ENCODE data around the gene PRAMEF15. TPM values are rescaled to one million over a fixed set of nuclear protein-coding genes. Genes with fewer than 3 reads are reported as not detected.
A peak's percentile ranks its signal among the peaks of the same experiment; 100 is the strongest.
"Not testable (repeated sequence)": the region's sequence is repeated elsewhere in the genome, so short reads cannot be mapped to it uniquely, and the experiment has no call there.

Gene PRAMEF15
- total RNA-seq, 1 donor from 2014 or later: not detected

GRCh38 chr1:13354475-13354874 is 39.1 kb downstream of the PRAMEF15 start:
- not testable (repeated sequence) for DNase-seq (ENCODE audit: low spot score); H3K27ac Mint-ChIP-seq (ENCODE audit: unreplicated experiment); H3K4me1 Mint-ChIP-seq (ENCODE audit: unreplicated experiment); H3K4me3 Mint-ChIP-seq (ENCODE audit: unreplicated experiment); H3K9me3 Mint-ChIP-seq (ENCODE audit: unreplicated experiment); H3K27me3 Mint-ChIP-seq (ENCODE audit: unreplicated experiment); H3K36me3 Mint-ChIP-seq (ENCODE audit: low read depth, unreplicated experiment)
- peak; percentile 12 for TF ChIP-seq CTCF (IDR thresholded peaks at IDR 0.05; ENCODE audit: unreplicated experiment)

GRCh38 chr1:13356774-13357173 is 41.4 kb downstream of the PRAMEF15 start:
- peak; percentile 43 for DNase-seq (ENCODE audit: low spot score)
- H3K4me1 Mint-ChIP-seq (ENCODE audit: unreplicated experiment); H3K27ac Mint-ChIP-seq (ENCODE audit: unreplicated experiment); H3K27me3 Mint-ChIP-seq (ENCODE audit: unreplicated experiment); H3K9me3 Mint-ChIP-seq (ENCODE audit: unreplicated experiment); H3K4me3 Mint-ChIP-seq (ENCODE audit: unreplicated experiment); H3K36me3 Mint-ChIP-seq (ENCODE audit: low read depth, unreplicated experiment): not testable (repeated sequence)
- peak; percentile 51 for TF ChIP-seq CTCF (IDR thresholded peaks at IDR 0.05; ENCODE audit: unreplicated experiment)

- H3K9me3 Mint-ChIP-seq (ENCODE audit: unreplicated experiment); H3K4me1 Mint-ChIP-seq (ENCODE audit: unreplicated experiment); H3K36me3 Mint-ChIP-seq (ENCODE audit: low read depth, unreplicated experiment); H3K4me3 Mint-ChIP-seq (ENCODE audit: unreplicated experiment); DNase-seq (ENCODE audit: low spot score); H3K27me3 Mint-ChIP-seq (ENCODE audit: unreplicated experiment); H3K27ac Mint-ChIP-seq (ENCODE audit: unreplicated experiment): not testable (repeated sequence)
Observed at GRCh38 chr1:13362364-13362763, 47.0 kb downstream of the PRAMEF15 start.

GRCh38 chr1:13364928-13365327 is 49.5 kb downstream of the PRAMEF15 start:
- not testable (repeated sequence) for H3K36me3 Mint-ChIP-seq (ENCODE audit: low read depth, unreplicated experiment); H3K27ac Mint-ChIP-seq (ENCODE audit: unreplicated experiment); H3K4me3 Mint-ChIP-seq (ENCODE audit: unreplicated experiment); H3K27me3 Mint-ChIP-seq (ENCODE audit: unreplicated experiment); DNase-seq (ENCODE audit: low spot score); H3K4me1 Mint-ChIP-seq (ENCODE audit: unreplicated experiment); H3K9me3 Mint-ChIP-seq (ENCODE audit: unreplicated experiment)

- not testable (repeated sequence) for H3K4me3 Mint-ChIP-seq (ENCODE audit: unreplicated experiment); H3K4me1 Mint-ChIP-seq (ENCODE audit: unreplicated experiment); H3K9me3 Mint-ChIP-seq (ENCODE audit: unreplicated experiment); H3K27ac Mint-ChIP-seq (ENCODE audit: unreplicated experiment); H3K36me3 Mint-ChIP-seq (ENCODE audit: low read depth, unreplicated experiment); H3K27me3 Mint-ChIP-seq (ENCODE audit: unreplicated experiment); DNase-seq (ENCODE audit: low spot score)
Observed at GRCh38 chr1:13366536-13366935, 51.2 kb downstream of the PRAMEF15 start.

- H3K27ac Mint-ChIP-seq (ENCODE audit: unreplicated experiment); H3K27me3 Mint-ChIP-seq (ENCODE audit: unreplicated experiment); H3K4me3 Mint-ChIP-seq (ENCODE audit: unreplicated experiment); H3K4me1 Mint-ChIP-seq (ENCODE audit: unreplicated experiment); H3K9me3 Mint-ChIP-seq (ENCODE audit: unreplicated experiment); DNase-seq (ENCODE audit: low spot score); H3K36me3 Mint-ChIP-seq (ENCODE audit: low read depth, unreplicated experiment): not testable (repeated sequence)
Observed at GRCh38 chr1:13368544-13368943, 53.2 kb downstream of the PRAMEF15 start.

Other genes with a start within 250 kb of the PRAMEF15 start
- gene PRAMEF25, start 244.8 kb upstream of the PRAMEF15 start, total RNA-seq (ENCODE audit: unreplicated experiment): not detected
- gene HNRNPCL2, start 198.7 kb upstream of the PRAMEF15 start, total RNA-seq (ENCODE audit: unreplicated experiment): not detected
- gene PRAMEF26, start 159.6 kb upstream of the PRAMEF15 start, total RNA-seq (ENCODE audit: unreplicated experiment): not detected
- gene HNRNPCL4, start 149.9 kb upstream of the PRAMEF15 start, total RNA-seq (ENCODE audit: unreplicated experiment): not detected
- not detected for gene PRAMEF9, start 143.7 kb upstream of the PRAMEF15 start, total RNA-seq (ENCODE audit: unreplicated experiment)
- gene PRAMEF13, start 114.2 kb upstream of the PRAMEF15 start, total RNA-seq (ENCODE audit: unreplicated experiment): not detected
- gene PRAMEF18, start 89.4 kb upstream of the PRAMEF15 start, total RNA-seq (ENCODE audit: unreplicated experiment): not detected
- gene PRAMEF5, start 61.4 kb upstream of the PRAMEF15 start, total RNA-seq (ENCODE audit: unreplicated experiment): not detected
- not detected for gene PRAMEF8, start 30.4 kb upstream of the PRAMEF15 start, total RNA-seq (ENCODE audit: unreplicated experiment)
- not detected for gene PRAMEF33, start 12.0 kb upstream of the PRAMEF15 start, total RNA-seq (ENCODE audit: unreplicated experiment)
- not detected for gene PRAMEF14, start 31.6 kb downstream of the PRAMEF15 start, total RNA-seq (ENCODE audit: unreplicated experiment)
- not detected for gene PRAMEF19, start 56.4 kb downstream of the PRAMEF15 start, total RNA-seq (ENCODE audit: unreplicated experiment)
- gene PRAMEF17, start 74.1 kb downstream of the PRAMEF15 start, total RNA-seq (ENCODE audit: unreplicated experiment): not detected
- gene PRAMEF20, start 94.9 kb downstream of the PRAMEF15 start, total RNA-seq (ENCODE audit: unreplicated experiment): not detected
- gene LRRC38, start 198.4 kb downstream of the PRAMEF15 start, total RNA-seq (ENCODE audit: unreplicated experiment): not detected

Measured in endothelial cell (in vitro differentiated cells).